ENCODE data around the gene CYP3A5.

DNA sequence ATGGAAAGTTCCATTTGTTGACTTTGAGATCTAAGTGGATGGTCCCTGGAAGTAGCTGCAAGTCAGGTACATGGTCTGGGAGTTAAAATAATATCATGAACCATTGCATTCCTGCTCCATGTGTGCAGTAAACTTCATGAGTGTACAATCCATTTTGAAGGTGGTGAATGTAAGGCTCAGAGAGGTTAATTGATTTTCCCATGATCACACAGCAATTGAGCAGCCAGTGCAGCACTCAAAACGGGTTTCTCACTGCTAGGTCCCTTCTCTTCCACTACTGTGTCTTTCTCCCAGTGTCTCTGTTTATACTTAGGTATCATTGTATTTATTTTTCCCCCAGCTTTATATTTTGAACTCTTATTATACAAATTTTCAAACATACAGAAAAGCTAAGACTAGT lies 53.1 kb downstream of the CYP3A5 start:
- TF ChIP-seq CEBPB (IDR thresholded peaks at IDR 0.05) (no peak), EP300 (IDR thresholded peaks at IDR 0.05; ENCODE audit: borderline replicate concordance) (no peak), RAD21 (IDR thresholded peaks at IDR 0.05; ENCODE audit: low read depth) (no peak), EGR1 (IDR thresholded peaks at IDR 0.05) (no peak), CREB1 (IDR thresholded peaks at IDR 0.05; ENCODE audit: low read depth) (no peak), ZBTB7A (IDR thresholded peaks at IDR 0.05; ENCODE audit: low read depth) (no peak), YY1 (IDR thresholded peaks at IDR 0.05; ENCODE audit: low read depth) (no peak), FOXM1 (IDR thresholded peaks at IDR 0.05; ENCODE audit: borderline replicate concordance, low read depth) (no peak), TAF1 (IDR thresholded peaks at IDR 0.05; ENCODE audit: low read depth) (no peak)
- TF ChIP-seq, protein P1, sequence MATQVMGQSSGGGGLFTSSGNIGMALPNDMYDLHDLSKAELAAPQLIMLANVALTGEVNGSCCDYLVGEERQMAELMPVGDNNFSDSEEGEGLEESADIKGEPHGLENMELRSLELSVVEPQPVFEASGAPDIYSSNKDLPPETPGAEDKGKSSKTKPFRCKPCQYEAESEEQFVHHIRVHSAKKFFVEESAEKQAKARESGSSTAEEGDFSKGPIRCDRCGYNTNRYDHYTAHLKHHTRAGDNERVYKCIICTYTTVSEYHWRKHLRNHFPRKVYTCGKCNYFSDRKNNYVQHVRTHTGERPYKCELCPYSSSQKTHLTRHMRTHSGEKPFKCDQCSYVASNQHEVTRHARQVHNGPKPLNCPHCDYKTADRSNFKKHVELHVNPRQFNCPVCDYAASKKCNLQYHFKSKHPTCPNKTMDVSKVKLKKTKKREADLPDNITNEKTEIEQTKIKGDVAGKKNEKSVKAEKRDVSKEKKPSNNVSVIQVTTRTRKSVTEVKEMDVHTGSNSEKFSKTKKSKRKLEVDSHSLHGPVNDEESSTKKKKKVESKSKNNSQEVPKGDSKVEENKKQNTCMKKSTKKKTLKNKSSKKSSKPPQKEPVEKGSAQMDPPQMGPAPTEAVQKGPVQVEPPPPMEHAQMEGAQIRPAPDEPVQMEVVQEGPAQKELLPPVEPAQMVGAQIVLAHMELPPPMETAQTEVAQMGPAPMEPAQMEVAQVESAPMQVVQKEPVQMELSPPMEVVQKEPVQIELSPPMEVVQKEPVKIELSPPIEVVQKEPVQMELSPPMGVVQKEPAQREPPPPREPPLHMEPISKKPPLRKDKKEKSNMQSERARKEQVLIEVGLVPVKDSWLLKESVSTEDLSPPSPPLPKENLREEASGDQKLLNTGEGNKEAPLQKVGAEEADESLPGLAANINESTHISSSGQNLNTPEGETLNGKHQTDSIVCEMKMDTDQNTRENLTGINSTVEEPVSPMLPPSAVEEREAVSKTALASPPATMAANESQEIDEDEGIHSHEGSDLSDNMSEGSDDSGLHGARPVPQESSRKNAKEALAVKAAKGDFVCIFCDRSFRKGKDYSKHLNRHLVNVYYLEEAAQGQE (IDR thresholded peaks at IDR 0.05; ENCODE audit: low read depth): no peak
- TF ChIP-seq, protein P2, sequence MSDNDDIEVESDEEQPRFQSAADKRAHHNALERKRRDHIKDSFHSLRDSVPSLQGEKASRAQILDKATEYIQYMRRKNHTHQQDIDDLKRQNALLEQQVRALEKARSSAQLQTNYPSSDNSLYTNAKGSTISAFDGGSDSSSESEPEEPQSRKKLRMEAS (IDR thresholded peaks at IDR 0.05): no peak
- TF ChIP-seq, protein P3, sequence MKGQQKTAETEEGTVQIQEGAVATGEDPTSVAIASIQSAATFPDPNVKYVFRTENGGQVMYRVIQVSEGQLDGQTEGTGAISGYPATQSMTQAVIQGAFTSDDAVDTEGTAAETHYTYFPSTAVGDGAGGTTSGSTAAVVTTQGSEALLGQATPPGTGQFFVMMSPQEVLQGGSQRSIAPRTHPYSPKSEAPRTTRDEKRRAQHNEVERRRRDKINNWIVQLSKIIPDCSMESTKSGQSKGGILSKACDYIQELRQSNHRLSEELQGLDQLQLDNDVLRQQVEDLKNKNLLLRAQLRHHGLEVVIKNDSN (IDR thresholded peaks at IDR 0.05): no peak

Data from Ishikawa (cell line).